LNCaP clone FGC (cell line): ENCODE measurements around the gene CC2D1A.

Experiments
- DNase-seq: peaks from one replicate; pipeline ENCODE4 v3.0.0-alpha.2; 2011; ENCODE audit warnings: low read depth
- H3K4me3 ChIP-seq: 2 replicates; pipeline ENCODE4 v1.5.1; 2011; ENCODE audit warnings: mild to moderate bottlenecking, low read depth, low read length, control low read depth
- TF ChIP-seq, protein P1 (sequence below): IDR thresholded peaks from 2 replicates; pipeline ENCODE4 v1.5.1; 2012; ENCODE audit warnings: mild to moderate bottlenecking; ENCODE audit not compliant: control insufficient read depth, insufficient read depth; ENCODE audit errors: extremely low read depth

Gene CC2D1A

DNA sequence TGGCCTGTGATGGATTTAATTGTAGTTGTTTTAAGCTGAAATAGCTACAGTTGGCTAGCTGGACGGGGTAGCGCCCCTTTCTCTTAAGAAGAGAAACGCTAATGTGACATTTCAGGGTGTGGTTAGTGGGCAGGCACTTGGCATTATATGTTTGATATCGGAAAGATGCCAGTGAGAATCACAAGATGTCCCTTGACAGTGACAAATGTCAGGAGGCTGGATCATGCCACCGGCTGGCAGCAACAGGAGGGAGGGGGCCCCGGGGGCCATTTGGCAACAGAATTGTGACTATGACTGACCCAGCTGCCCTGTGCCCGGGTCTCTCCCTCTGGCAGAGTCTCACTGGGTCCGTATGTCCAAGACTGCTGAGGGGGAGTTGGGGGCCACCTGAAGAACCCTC, 51.0 kb downstream of the CC2D1A start:
- TF ChIP-seq, protein P1, sequence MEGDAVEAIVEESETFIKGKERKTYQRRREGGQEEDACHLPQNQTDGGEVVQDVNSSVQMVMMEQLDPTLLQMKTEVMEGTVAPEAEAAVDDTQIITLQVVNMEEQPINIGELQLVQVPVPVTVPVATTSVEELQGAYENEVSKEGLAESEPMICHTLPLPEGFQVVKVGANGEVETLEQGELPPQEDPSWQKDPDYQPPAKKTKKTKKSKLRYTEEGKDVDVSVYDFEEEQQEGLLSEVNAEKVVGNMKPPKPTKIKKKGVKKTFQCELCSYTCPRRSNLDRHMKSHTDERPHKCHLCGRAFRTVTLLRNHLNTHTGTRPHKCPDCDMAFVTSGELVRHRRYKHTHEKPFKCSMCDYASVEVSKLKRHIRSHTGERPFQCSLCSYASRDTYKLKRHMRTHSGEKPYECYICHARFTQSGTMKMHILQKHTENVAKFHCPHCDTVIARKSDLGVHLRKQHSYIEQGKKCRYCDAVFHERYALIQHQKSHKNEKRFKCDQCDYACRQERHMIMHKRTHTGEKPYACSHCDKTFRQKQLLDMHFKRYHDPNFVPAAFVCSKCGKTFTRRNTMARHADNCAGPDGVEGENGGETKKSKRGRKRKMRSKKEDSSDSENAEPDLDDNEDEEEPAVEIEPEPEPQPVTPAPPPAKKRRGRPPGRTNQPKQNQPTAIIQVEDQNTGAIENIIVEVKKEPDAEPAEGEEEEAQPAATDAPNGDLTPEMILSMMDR: no peak
- no peak overlapping the region for H3K4me3 ChIP-seq
- no peak for DNase-seq

GRCh38 chr19:13958043-13958442, 52.0 kb downstream of the CC2D1A start:
- TF ChIP-seq, protein P1: no peak
- H3K4me3 ChIP-seq: no peak overlapping the region
- no peak for DNase-seq

- no peak for DNase-seq
- TF ChIP-seq, protein P1: no peak
- H3K4me3 ChIP-seq: no peak overlapping the region
These were observed 53.4 kb downstream of the CC2D1A start for GRCh38 chr19:13959141-13959961.

DNA sequence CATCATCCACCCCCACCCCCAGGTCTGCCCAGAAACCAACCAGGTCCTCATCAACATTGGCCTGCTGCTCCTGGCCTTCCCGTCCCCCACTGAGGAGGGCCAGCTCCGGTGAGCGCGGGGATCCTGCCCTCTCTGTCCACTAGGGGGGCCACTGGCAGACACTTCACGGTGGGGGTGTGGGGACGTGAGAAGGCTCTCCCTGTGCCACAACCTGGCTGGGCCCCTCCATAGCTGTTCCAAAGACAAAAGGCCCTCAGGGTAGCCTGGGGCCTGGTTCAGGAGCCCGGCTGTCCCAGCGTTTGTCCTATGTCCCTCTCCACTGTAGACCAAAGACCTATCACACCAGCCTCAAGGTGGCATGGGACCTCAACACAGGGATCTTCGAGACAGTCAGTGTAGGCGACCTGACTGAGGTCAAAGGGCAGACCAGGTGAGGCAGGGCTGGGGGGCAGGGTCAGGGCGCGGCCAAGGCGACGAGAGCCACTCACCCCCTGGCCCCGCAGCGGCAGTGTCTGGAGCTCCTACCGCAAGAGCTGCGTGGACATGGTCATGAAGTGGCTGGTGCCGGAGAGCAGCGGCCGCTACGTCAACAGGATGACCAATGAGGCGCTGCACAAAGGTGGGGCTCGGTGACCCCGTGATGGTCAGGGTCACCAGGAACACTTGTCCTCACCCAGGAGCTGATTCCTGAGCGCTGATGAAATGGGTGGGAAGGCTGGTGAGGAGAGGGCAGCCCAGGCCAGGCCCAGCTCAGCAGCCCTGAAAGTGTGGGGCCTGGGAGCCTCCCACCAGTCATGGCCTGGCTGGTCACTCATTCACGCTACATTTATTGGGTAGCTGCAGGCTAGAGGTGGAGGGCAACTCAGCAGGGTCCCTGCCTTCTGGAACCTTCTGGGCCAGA, 54.2 kb downstream of the CC2D1A start:
- TF ChIP-seq, protein P1: no peak
- no peak overlapping the region for H3K4me3 ChIP-seq
- no peak for DNase-seq

GRCh38 chr19:13960863-13961784, 55.1 kb downstream of the CC2D1A start:
- no peak for DNase-seq

More at GRCh38 chr19:13960863-13961784, 55.1 kb downstream of the CC2D1A start:
- TF ChIP-seq, protein P1: no peak
- H3K4me3 ChIP-seq: no peak overlapping the region
